Stomach (tissue), 4 donors: ENCODE measurements around the gene RBMS3.

Source experiments
- EP300 ChIP-seq: sonication (generic); formaldehyde crosslinking; IDR thresholded peaks from one replicate; pipeline ENCODE4 v1.6.1; 2017; ENCODE audit warnings: antibody characterized with exemption
- POLR2AphosphoS5 ChIP-seq, 3 donors: sonication (generic); formaldehyde crosslinking; IDR thresholded peaks; one replicate each; pipeline ENCODE4 v1.6.1; 2016; ENCODE audit warnings: antibody characterized with exemption in 3 of 3
- TF ChIP-seq, protein P1 (sequence below), 7 experiments: fragments of 450-650 bp in 4 of 7; fragments of 200-600 bp in 3 of 7; sonication (generic) in 3 of 7; IDR thresholded peaks; one replicate each; pipeline ENCODE4 v1.5.1; 2016 to 2019; ENCODE audit warnings: antibody characterized with exemption in 7 of 7, control low read depth in 2 of 7, mild to moderate bottlenecking in 1 of 7

- TF ChIP-seq, protein P1, sequence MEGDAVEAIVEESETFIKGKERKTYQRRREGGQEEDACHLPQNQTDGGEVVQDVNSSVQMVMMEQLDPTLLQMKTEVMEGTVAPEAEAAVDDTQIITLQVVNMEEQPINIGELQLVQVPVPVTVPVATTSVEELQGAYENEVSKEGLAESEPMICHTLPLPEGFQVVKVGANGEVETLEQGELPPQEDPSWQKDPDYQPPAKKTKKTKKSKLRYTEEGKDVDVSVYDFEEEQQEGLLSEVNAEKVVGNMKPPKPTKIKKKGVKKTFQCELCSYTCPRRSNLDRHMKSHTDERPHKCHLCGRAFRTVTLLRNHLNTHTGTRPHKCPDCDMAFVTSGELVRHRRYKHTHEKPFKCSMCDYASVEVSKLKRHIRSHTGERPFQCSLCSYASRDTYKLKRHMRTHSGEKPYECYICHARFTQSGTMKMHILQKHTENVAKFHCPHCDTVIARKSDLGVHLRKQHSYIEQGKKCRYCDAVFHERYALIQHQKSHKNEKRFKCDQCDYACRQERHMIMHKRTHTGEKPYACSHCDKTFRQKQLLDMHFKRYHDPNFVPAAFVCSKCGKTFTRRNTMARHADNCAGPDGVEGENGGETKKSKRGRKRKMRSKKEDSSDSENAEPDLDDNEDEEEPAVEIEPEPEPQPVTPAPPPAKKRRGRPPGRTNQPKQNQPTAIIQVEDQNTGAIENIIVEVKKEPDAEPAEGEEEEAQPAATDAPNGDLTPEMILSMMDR (IDR thresholded peaks at IDR 0.05): no peak
- TF ChIP-seq POLR2AphosphoS5 (IDR thresholded peaks at IDR 0.05) (no peak), EP300 (no peak)
These were observed 583.9 kb downstream of the RBMS3 start for GRCh38 chr3:29864809-29865208.
